RPMI7951 (cell line): Measurements from ENCODE around the gene ULK4. TPM values are rescaled to one million over a fixed set of nuclear protein-coding genes. Genes with fewer than 3 reads are reported as not detected.

Experiments used
- DNase-seq: peaks from one replicate; pipeline ENCODE4 v3.0.0-alpha.2; 2012; ENCODE audit warnings: low read depth
- total RNA-seq: library from RNA; depleted of rRNA; stranded (reverse); fragments of >200 nt; shearing (Covaris generic); gene quantifications from 2 replicates; pipeline ENCODE4 v1.2.3, GENCODE V29; 2014

ULK4 gene
- total RNA-seq, 1 experiment from 2014 or later, result 9.0 TPM

DNA sequence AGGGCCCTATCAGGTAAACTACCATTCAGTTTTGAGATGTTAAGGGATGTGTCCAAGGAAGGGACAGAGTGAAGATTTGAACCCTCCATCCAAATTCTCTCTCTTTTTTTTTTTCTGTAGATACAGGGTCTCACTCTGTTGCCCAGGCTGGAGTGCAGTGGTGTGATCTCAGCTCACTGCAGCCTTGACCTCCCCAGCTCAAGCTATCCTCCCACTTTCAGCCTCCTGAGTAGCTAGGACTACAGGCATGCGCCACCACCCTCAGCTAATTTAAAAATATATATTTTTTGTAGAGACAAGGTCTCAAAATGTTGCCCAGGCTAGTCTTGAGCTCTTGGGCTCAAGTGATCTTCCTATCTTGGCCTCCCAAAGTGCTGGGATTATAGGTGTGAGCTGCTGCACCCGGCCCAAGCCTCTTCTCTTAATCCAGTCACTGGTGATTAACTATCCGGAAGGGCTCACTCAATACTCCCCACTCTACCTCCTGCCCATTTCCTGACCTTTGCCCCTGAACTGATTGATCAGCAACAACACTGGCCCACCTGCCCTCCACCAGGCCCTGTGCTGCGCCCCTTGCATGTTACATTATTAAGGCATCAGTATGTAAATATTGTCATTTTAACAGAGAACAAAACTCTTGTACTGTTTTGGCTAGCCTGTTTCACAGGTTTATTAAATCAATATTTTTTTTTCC is 597.9 kb downstream of the ULK4 start:
- DNase-seq, result no peak

GRCh38 chr3:41362638-41363559 is 599.0 kb downstream of the ULK4 start:
- no peak for DNase-seq

- DNase-seq, result no peak
Observed at GRCh38 chr3:41357271-41357670, 604.6 kb downstream of the ULK4 start.

DNA sequence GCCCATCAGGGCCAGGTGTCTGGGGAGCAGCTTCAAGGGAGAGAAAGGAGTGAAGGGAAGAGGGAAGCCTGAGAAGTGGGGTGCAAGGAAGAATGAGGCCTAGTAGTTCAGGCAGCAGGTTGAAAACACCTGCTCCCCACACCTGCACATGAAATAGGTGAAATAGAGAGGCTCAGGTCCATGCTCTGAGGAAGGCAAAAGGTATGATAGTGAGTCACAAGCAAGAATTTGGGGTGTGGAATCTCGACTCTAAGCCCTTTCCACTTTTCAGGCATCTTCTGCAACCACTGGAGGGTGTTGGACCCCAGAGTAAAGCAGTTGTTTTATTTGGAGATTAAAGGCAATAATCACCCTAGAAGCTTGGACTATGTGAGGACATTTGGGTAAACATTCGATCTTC is 605.1 kb downstream of the ULK4 start:
- DNase-seq, result no peak

GRCh38 chr3:41352510-41352909 is 609.4 kb downstream of the ULK4 start:
- DNase-seq, result no peak

DNA sequence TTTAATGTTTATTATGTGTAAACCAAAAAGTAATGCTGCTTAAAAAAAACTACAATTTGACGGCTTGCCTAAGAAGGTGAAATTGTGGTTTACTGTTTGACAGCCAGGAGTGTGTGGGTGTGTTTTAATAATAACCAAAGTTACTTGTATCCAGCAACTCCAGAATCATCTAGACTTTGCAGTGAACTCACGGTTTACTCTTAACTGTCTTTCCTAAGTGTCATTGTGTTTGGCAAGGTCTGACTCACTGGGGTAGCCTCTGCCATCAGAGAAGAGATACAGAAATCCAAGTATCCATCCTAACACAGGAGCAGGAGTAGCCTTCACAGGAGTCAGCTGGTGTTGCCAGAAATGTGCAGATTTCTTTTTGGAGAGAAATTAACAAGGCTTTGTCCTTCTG is 611.5 kb downstream of the ULK4 start:
- DNase-seq, result no peak

DNA sequence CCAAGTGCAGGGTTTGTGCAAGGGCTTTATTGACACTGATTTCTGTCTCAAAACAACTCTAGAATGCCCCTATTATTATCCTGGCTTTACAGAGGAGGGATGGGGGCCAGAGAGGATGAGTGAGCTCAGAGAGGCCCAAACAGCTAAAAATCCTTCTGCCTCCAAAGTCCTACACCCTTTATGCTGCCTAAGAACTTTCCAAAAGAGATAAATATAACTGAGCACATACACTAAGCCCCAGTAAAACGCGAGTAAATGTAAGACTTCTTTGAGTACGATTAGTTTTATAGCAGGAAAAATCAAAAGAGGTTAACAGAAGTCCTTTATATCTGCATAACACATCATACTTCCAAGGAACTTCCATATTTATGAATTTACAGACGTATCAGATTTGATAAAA is 613.5 kb downstream of the ULK4 start:
- no peak for DNase-seq

DNA sequence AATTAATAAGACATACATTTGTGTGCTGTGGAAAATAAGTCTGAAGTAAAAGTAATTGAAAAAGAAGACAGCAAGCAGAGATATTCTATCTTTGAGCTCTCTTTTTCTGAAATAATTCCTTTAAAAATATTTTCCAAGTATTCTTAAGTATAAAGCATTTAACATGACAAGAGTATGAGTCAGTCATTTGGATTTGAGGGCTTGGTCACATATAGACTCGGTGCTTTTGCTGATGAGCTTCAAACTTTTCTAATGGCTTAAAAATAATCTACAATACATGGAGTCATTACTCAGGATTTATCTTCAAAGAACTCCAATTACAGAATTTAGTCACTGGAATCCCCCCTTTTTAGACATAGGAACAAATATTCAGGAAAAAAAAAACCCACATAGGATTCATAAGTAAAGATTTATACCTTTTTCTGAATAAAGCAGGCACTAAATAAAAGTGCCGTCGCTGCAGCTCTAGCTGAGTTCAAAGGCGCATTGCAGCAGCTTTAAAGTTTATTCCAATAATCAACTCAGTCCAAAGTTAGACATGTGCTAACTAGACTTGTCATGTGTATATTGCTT is 615.1 kb downstream of the ULK4 start:
- no peak for DNase-seq

GRCh38 chr3:41345788-41346187 is 616.1 kb downstream of the ULK4 start:
- no peak for DNase-seq

DNA sequence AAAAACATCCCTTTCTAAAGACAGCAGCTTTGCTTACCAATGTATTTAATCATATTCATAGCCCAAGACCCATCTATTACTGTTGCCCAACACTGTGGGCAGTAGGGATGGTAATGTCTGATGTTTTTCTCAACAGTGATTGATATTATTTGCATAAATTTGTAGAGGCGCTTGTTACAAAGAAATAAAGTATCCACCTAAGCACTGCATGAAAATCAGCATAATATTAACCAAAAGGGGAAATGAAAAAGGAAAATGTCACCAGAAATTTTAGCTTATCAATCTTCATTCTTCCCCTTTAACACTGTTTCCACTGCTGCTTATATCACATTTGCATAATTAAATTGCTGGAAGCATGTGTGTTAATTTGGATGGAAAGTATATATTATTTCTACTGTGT is 622.1 kb downstream of the ULK4 start:
- DNase-seq, result no peak

DNA sequence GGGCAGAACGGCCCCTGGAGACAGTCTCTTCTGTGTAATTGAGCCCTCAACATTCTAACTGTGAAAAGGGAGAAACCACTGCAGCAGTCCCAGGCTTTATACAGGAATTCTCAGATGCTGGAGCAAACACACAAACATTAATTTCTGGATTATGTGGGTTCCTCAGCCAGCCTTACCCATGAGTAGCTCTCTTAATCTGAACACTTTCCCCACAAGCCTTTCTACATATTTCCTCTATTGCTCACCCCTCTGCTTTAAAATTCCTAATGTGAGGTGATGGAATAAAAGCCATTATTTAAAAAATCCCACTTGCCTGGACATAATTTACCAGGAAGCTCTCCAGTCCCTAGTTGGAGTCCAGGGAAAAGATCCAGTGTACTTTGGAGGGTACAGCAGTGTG is 623.6 kb downstream of the ULK4 start:
- no peak for DNase-seq

GRCh38 chr3:41334426-41334825 is 627.5 kb downstream of the ULK4 start:
- no peak for DNase-seq

- no peak for DNase-seq
Observed at GRCh38 chr3:41331041-41331440, 630.9 kb downstream of the ULK4 start.

DNA sequence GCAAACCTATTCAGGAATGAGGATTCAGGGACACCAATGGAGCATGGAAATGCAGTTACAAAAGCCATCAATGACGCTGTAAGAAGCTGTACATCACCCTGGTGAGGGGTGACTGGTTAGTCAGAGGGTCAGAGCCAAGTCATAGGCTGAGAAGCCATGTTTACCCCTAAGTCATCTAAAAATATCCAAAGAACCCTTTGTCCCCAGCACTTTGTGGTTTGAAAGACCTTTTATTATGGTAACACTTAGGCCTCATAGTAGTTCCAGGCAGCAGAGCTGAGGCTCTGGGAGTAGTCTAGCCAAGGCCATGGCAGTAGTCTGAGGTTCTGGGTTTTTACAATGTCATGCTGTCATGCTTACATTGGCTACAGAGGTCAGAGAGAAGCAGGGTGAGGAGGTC is 631.4 kb downstream of the ULK4 start:
- DNase-seq, result peak; percentile 35

DNA sequence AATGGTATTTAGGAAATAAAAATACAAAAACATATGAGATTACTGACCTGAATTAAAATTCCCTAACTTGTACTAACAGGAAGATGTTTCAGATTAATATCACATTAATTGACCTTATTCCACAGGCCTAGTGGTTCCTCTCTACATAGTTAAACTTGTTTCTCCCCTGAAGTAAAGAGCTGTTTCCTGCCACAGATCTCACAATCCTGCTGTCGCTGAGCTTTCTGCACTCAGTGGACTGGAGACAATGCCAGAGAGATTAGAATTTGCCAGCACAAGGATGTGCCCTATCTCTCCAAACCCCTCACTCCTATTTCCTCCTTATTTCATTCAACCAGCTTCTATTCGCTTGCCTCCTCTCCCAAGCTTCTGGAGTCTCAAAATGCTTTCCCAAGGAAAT is 632.0 kb downstream of the ULK4 start:
- no peak for DNase-seq

- no peak for DNase-seq
Observed at GRCh38 chr3:41328926-41329325, 633.0 kb downstream of the ULK4 start.

DNA sequence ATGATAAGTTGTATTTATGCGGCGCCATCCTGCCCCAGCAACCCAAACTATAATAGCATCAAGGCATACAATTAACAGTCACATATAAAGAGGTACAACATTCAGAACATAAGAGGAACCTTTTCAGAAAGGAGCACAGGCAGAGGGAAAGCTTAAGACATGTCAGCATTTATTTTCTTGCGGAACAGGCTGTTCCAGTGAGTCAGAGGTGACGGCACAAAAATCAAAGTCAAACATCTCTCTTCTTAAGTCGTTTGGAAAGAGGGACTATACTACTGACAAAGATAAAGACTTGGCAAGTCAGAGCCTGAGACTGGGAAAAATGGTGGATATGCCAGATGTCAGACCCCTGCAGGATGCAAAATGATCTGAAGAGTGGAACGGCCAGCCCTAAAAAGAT is 634.2 kb downstream of the ULK4 start:
- no peak for DNase-seq

- DNase-seq, result no peak
Observed at GRCh38 chr3:41324156-41324475, 637.8 kb downstream of the ULK4 start.

- no peak for DNase-seq
Observed at GRCh38 chr3:41323467-41324155, 638.3 kb downstream of the ULK4 start.

- no peak for DNase-seq
Observed at GRCh38 chr3:41321642-41321980, 640.3 kb downstream of the ULK4 start.

GRCh38 chr3:41320953-41321641 is 640.8 kb downstream of the ULK4 start:
- DNase-seq, result no peak

DNA sequence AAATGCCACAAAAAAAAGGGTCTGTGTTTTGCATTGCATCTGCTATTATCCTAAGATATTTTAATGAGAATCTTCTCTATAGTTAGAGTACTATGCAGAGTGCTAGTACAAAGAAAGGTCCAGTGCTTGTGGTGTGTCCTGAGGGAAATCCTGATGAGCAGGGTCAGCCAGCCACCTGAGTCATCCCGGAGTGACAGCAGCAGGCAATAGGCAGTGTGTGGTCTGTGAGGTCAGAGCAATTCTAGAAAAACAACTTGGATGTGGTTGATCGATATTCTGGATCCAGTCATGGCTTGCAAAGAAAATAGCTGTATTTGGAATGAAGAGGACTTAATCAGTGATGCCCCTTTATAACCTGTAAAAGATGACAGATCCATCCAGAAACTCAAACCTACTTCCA is 643.4 kb downstream of the ULK4 start:
- DNase-seq, result peak; percentile 66
